ENCODE data around the gene SPATA31C1.

- TF ChIP-seq ZNF70 (CRISPR knock-in tag; IDR thresholded peaks at IDR 0.05) (no peak), ZFP3 (CRISPR knock-in tag; IDR thresholded peaks at IDR 0.05) (no peak), PATZ1 (CRISPR knock-in tag; IDR thresholded peaks at IDR 0.05; ENCODE audit: borderline replicate concordance) (no peak), ISL1 (CRISPR knock-in tag; IDR thresholded peaks at IDR 0.05) (no peak), ARNTL (CRISPR knock-in tag; IDR thresholded peaks at IDR 0.05; ENCODE audit: borderline replicate concordance, low read depth) (no peak), ZC3H10 (CRISPR knock-in tag; IDR thresholded peaks at IDR 0.05) (no peak), ESRRG (CRISPR knock-in tag; IDR thresholded peaks at IDR 0.05) (no peak)
These were observed 29.9 kb upstream of the SPATA31C1 start for GRCh38 chr9:87887661-87888480.

Measured in SK-N-SH treated with all-trans-retinoic acid at 6 μM for 48 hours (cell line).